Endothelial cell (in vitro differentiated cells): Measurements from ENCODE around the gene GOLM1. TPM values are rescaled to one million over a fixed set of nuclear protein-coding genes. Genes with fewer than 3 reads are reported as not detected.

Experiments
- DNase-seq: peaks from one replicate; pipeline ENCODE4 v3.0.0; 2021; ENCODE audit warnings: low spot score
- H3K27ac Mint-ChIP-seq: one replicate; pipeline ENCODE4 v1.8.0; 2021; ENCODE audit warnings: mixed read lengths, inconsistent platforms; ENCODE audit not compliant: unreplicated experiment
- H3K27me3 Mint-ChIP-seq: one replicate; pipeline ENCODE4 v1.8.0; 2021; ENCODE audit warnings: mild to moderate bottlenecking, moderate library complexity, mixed read lengths, inconsistent platforms; ENCODE audit not compliant: unreplicated experiment
- H3K36me3 Mint-ChIP-seq: one replicate; pipeline ENCODE4 v1.8.0; 2021; ENCODE audit warnings: mild to moderate bottlenecking, low read depth, mixed read lengths, inconsistent platforms; ENCODE audit not compliant: unreplicated experiment
- H3K4me1 Mint-ChIP-seq: one replicate; pipeline ENCODE4 v1.8.0; 2021; ENCODE audit warnings: mild to moderate bottlenecking, mixed read lengths, inconsistent platforms; ENCODE audit not compliant: unreplicated experiment
- H3K4me3 Mint-ChIP-seq: one replicate; pipeline ENCODE4 v1.8.0; 2021; ENCODE audit warnings: mild to moderate bottlenecking, mixed read lengths, inconsistent platforms; ENCODE audit not compliant: unreplicated experiment
- H3K9me3 Mint-ChIP-seq: one replicate; pipeline ENCODE4 v1.8.0; 2021; ENCODE audit warnings: mixed read lengths, inconsistent platforms; ENCODE audit not compliant: unreplicated experiment
- total RNA-seq: library from RNA; stranded (reverse); fragmentation: NEBNext Ultra II Directional; extraction: Animal tissue kit (Norgen Biotek cat#: 25700); gene quantifications from one replicate; pipeline ENCODE4 v1.2.1, GENCODE V29; 2021; ENCODE audit not compliant: unreplicated experiment
- TF ChIP-seq, protein P1 (sequence below): fragments of 200-600 bp; sonication (generic); IDR thresholded peaks from one replicate; pipeline ENCODE4 v1.5.0; 2021; ENCODE audit warnings: antibody characterized with exemption; ENCODE audit not compliant: unreplicated experiment

The GOLM1 gene
- total RNA-seq, 1 donor from 2014 or later, result 87.5 TPM

GRCh38 chr9:86043586-86043985 is 55.8 kb downstream of the GOLM1 start:
- H3K4me3 Mint-ChIP-seq, result no peak overlapping the region
- H3K27ac Mint-ChIP-seq, result no peak overlapping the region

GRCh38 chr9:86042199-86042978 is 57.0 kb downstream of the GOLM1 start:
- peaks cover 13% of the 10 kb centered on the region for H3K36me3 Mint-ChIP-seq
- peaks cover 4% of the 10 kb centered on the region for H3K4me1 Mint-ChIP-seq
- no peaks in the 10 kb centered on the region for H3K27me3 Mint-ChIP-seq
- H3K9me3 Mint-ChIP-seq, result no peaks in the 10 kb centered on the region
- no peak overlapping the region for H3K27ac Mint-ChIP-seq
- H3K4me3 Mint-ChIP-seq, result no peak overlapping the region
- TF ChIP-seq, protein P1, sequence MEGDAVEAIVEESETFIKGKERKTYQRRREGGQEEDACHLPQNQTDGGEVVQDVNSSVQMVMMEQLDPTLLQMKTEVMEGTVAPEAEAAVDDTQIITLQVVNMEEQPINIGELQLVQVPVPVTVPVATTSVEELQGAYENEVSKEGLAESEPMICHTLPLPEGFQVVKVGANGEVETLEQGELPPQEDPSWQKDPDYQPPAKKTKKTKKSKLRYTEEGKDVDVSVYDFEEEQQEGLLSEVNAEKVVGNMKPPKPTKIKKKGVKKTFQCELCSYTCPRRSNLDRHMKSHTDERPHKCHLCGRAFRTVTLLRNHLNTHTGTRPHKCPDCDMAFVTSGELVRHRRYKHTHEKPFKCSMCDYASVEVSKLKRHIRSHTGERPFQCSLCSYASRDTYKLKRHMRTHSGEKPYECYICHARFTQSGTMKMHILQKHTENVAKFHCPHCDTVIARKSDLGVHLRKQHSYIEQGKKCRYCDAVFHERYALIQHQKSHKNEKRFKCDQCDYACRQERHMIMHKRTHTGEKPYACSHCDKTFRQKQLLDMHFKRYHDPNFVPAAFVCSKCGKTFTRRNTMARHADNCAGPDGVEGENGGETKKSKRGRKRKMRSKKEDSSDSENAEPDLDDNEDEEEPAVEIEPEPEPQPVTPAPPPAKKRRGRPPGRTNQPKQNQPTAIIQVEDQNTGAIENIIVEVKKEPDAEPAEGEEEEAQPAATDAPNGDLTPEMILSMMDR, result no peak
- DNase-seq, result no peak

More at GRCh38 chr9:86043586-86043985, 55.8 kb downstream of the GOLM1 start:
- no peak for DNase-seq
- Mint-ChIP-seq H3K9me3 (no peaks in the 10 kb centered on the region), H3K4me1 (peaks cover 4% of the 10 kb centered on the region), H3K27me3 (no peaks in the 10 kb centered on the region), H3K36me3 (peaks cover 12% of the 10 kb centered on the region)
- TF ChIP-seq, protein P1, result no peak

- H3K4me3 Mint-ChIP-seq, result no peak overlapping the region
- H3K27ac Mint-ChIP-seq, result no peak overlapping the region
- no peaks in the 10 kb centered on the region for H3K4me1 Mint-ChIP-seq
- H3K27me3 Mint-ChIP-seq, result peaks cover 3% of the 10 kb centered on the region
- H3K9me3 Mint-ChIP-seq, result no peaks in the 10 kb centered on the region
- H3K36me3 Mint-ChIP-seq, result peaks cover 17% of the 10 kb centered on the region
- TF ChIP-seq, protein P1, result no peak
- DNase-seq, result no peak
Measured at GRCh38 chr9:86041311-86041741, 58.0 kb downstream of the GOLM1 start.

DNA sequence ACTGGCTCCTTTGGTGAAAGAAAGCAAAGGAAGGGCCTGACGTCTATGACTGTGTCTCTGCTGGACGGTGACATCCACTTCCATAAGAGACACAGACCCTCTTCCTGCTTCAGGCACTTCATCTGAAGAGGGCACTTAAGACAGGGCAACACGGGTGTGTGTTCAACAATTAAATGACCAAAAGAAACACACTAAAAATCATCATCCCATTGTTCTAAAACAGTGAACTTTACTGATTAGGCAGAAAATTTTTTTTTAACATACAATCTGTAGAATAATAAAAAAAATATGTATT is 58.5 kb downstream of the GOLM1 start:
- no peaks in the 10 kb centered on the region for H3K9me3 Mint-ChIP-seq
- no peak overlapping the region for H3K27ac Mint-ChIP-seq

More for the DNA sequence above, 58.5 kb downstream of the GOLM1 start:
- Mint-ChIP-seq H3K4me1 (no peaks in the 10 kb centered on the region), H3K36me3 (peaks cover 15% of the 10 kb centered on the region), H3K27me3 (peaks cover 3% of the 10 kb centered on the region), H3K4me3 (no peak overlapping the region)
- no peak for DNase-seq
- TF ChIP-seq, protein P1, result no peak
